Measurements from ENCODE around the gene MCOLN1. TPM values are rescaled to one million over a fixed set of nuclear protein-coding genes. Genes with fewer than 3 reads are reported as not detected.

MCOLN1 gene
- total RNA-seq, 1 donor from 2014 or later, result 6.6 TPM

DNA sequence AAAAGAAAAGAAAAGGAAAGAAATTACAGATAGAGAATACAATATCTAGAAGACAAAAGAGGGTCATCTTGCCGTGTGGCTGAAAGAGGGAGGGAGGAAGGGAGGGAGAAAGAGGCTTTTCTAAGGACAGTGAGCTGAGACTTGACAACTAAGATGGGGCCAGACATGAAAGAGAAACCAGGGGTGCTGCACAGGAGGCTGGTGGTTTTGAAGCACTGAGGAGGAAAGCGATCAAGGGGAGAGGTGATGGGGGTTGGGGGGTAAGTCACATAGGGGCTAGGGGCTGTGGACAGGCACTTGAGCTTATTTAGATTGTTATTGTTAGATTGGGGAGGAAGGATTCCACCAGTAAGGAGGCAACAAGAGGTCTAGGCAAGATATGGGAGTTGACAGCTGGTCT is 30.4 kb downstream of the MCOLN1 start:
- Mint-ChIP-seq H3K27ac (no peak overlapping the region), H3K27me3 (ENCODE audit: insufficient read depth, low read depth) (peaks cover 7% of the 10 kb centered on the region), H3K4me3 (no peak overlapping the region), H3K36me3 (peaks cover 14% of the 10 kb centered on the region), H3K9me3 (no peaks in the 10 kb centered on the region), H3K4me1 (peaks cover 4% of the 10 kb centered on the region)
- Histone ChIP-seq H3K9me3 (ENCODE audit: low read depth) (no peaks in the 10 kb centered on the region), H3F3A (ENCODE audit: low read depth) (peaks cover 7% of the 10 kb centered on the region), H3K4me1 (no peaks in the 10 kb centered on the region), H2AFZ (replicated peaks) (no peak overlapping the region), H4K20me1 (ENCODE audit: low read depth) (no peaks in the 10 kb centered on the region), H3K9ac (no peak overlapping the region), H3K27me3 (no peaks in the 10 kb centered on the region), H3K27ac (no peak overlapping the region), H3K79me2 (ENCODE audit: low read depth) (no peaks in the 10 kb centered on the region), H3K4me3 (no peak overlapping the region), H3K4me2 (no peak overlapping the region), H3K36me3 (no peaks in the 10 kb centered on the region)
- DNase-seq (ENCODE audit: low spot score), result no peak
- TF ChIP-seq EZH2 (IDR thresholded peaks at IDR 0.05) (no peak), EZH2phosphoT487 (IDR thresholded peaks at IDR 0.05) (no peak)
- TF ChIP-seq, protein P1, sequence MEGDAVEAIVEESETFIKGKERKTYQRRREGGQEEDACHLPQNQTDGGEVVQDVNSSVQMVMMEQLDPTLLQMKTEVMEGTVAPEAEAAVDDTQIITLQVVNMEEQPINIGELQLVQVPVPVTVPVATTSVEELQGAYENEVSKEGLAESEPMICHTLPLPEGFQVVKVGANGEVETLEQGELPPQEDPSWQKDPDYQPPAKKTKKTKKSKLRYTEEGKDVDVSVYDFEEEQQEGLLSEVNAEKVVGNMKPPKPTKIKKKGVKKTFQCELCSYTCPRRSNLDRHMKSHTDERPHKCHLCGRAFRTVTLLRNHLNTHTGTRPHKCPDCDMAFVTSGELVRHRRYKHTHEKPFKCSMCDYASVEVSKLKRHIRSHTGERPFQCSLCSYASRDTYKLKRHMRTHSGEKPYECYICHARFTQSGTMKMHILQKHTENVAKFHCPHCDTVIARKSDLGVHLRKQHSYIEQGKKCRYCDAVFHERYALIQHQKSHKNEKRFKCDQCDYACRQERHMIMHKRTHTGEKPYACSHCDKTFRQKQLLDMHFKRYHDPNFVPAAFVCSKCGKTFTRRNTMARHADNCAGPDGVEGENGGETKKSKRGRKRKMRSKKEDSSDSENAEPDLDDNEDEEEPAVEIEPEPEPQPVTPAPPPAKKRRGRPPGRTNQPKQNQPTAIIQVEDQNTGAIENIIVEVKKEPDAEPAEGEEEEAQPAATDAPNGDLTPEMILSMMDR (IDR thresholded peaks at IDR 0.05), result no peak

DNA sequence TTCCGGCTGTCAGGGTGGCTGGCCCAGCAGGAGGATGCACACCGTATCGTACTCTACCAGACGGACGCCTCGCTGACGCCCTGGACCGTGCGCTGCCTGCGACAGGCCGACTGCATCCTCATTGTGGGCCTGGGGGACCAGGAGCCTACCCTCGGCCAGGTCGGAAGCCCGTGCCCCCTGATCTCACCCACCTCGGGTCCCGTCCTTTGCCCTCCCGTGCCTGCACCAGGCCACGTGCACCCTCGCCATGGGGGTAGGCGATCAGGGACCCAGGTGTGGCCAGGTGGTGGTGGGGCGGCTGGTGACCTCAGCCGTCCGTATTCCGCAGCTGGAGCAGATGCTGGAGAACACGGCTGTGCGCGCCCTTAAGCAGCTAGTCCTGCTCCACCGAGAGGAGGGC is 32.1 kb downstream of the MCOLN1 start:
- TF ChIP-seq, protein P1 (IDR thresholded peaks at IDR 0.05), result no peak
- TF ChIP-seq EZH2 (IDR thresholded peaks at IDR 0.05) (no peak), EZH2phosphoT487 (IDR thresholded peaks at IDR 0.05) (no peak)
- H3K9me3 ChIP-seq (ENCODE audit: low read depth), result no peaks in the 10 kb centered on the region
- no peak overlapping the region for H3K27ac ChIP-seq
- no peak overlapping the region for H2AFZ ChIP-seq (replicated peaks)
- no peaks in the 10 kb centered on the region for H3K27me3 ChIP-seq
- Mint-ChIP-seq H3K27ac (no peak overlapping the region), H3K36me3 (peaks cover 20% of the 10 kb centered on the region), H3K4me1 (peaks cover 4% of the 10 kb centered on the region), H3K4me3 (no peak overlapping the region), H3K27me3 (ENCODE audit: insufficient read depth, low read depth) (peaks cover 8% of the 10 kb centered on the region), H3K9me3 (no peaks in the 10 kb centered on the region)
- no peaks in the 10 kb centered on the region for H3K36me3 ChIP-seq
- DNase-seq (ENCODE audit: low spot score), result no peak
- no peaks in the 10 kb centered on the region for H3K79me2 ChIP-seq (ENCODE audit: low read depth)
- H3K4me2 ChIP-seq, result no peak overlapping the region
- peaks cover 7% of the 10 kb centered on the region for H3F3A ChIP-seq (ENCODE audit: low read depth)
- H3K4me1 ChIP-seq, result no peaks in the 10 kb centered on the region
- H3K4me3 ChIP-seq, result no peak overlapping the region
- H4K20me1 ChIP-seq (ENCODE audit: low read depth), result no peaks in the 10 kb centered on the region
- no peak overlapping the region for H3K9ac ChIP-seq

DNA sequence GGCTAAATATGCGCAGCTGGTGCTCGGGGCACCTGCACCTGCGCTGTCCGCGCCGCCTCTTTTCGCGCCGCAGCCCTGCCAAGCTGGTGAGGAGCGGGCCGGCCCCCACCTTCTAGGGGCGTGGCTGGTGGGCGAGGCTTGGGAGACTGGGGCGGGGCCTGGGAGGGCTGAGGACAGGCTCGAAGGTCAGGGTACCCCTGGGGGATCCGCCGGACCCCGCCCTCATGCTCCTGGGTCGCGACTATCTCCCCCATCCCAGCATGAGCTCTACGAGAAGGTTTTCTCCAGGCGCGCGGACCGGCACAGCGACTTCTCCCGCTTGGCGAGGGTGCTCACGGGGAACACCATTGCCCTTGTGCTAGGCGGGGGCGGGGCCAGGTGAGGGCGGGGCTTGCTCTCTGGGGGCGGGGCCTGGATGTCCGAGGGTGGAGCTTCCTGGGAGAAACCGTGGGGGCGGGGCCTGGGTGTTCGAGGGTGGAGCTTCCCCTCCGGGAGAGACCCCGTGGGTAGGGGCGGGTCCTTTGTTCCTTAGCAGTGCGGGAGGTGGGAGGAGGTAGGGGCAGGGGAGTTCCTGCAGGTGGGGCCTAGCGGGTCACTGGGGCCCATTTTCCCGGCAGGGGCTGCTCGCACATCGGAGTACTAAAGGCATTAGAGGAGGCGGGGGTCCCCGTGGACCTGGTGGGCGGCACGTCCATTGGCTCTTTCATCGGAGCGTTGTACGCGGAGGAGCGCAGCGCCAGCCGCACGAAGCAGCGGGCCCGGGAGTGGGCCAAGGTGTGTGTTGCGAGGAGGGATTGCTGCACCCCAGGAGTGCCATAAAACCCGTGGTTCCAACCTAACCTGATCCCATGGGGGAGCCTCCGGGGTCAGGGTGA is 32.8 kb downstream of the MCOLN1 start:
- no peaks in the 10 kb centered on the region for H3K79me2 ChIP-seq (ENCODE audit: low read depth)
- H3K27me3 ChIP-seq, result no peaks in the 10 kb centered on the region
- no peak overlapping the region for H3K4me3 ChIP-seq
- H3K27ac Mint-ChIP-seq, result no peak overlapping the region
- peaks cover 7% of the 10 kb centered on the region for H3F3A ChIP-seq (ENCODE audit: low read depth)
- H3K36me3 ChIP-seq, result no peaks in the 10 kb centered on the region
- H2AFZ ChIP-seq (replicated peaks), result no peak overlapping the region
- H3K4me1 ChIP-seq, result no peaks in the 10 kb centered on the region
- no peak overlapping the region for H3K4me3 Mint-ChIP-seq
- H3K36me3 Mint-ChIP-seq, result peaks cover 17% of the 10 kb centered on the region
- DNase-seq (ENCODE audit: low spot score), result peak; percentile 46
- H3K4me2 ChIP-seq, result no peak overlapping the region
- H3K9me3 ChIP-seq (ENCODE audit: low read depth), result no peaks in the 10 kb centered on the region
- TF ChIP-seq EZH2 (IDR thresholded peaks at IDR 0.05), result no peak
- TF ChIP-seq, protein P1 (IDR thresholded peaks at IDR 0.05), result no peak
- TF ChIP-seq EZH2phosphoT487 (IDR thresholded peaks at IDR 0.05), result no peak
- no peaks in the 10 kb centered on the region for H4K20me1 ChIP-seq (ENCODE audit: low read depth)
- H3K4me1 Mint-ChIP-seq, result peaks cover 4% of the 10 kb centered on the region
- no peak overlapping the region for H3K9ac ChIP-seq
- H3K27ac ChIP-seq, result no peak overlapping the region
- H3K27me3 Mint-ChIP-seq (ENCODE audit: insufficient read depth, low read depth), result peaks cover 5% of the 10 kb centered on the region
- no peaks in the 10 kb centered on the region for H3K9me3 Mint-ChIP-seq
